BJ (cell line): ENCODE data around the gene HEG1. TPM values are rescaled to one million over a fixed set of nuclear protein-coding genes. Genes with fewer than 3 reads are reported as not detected.
"Not testable (repeated sequence)": the region's sequence is repeated elsewhere in the genome, so short reads cannot be mapped to it uniquely, and the experiment has no call there.

Experiments used
- CTCF ChIA-PET: fragments of 350-600 bp; formaldehyde crosslinking; extraction: SDS; loops from one replicate; lab custom pipeline; 2021; ENCODE audit warnings: antibody characterized with exemption, inconsistent platforms; lab: Yijun Ruan, JAX
- POLR2A ChIA-PET: fragments of 300-600 bp; sonication (Branson Sonifier 250); formaldehyde crosslinking; extraction: SDS; loops from one replicate; lab custom pipeline; 2021; ENCODE audit warnings: antibody characterized with exemption; lab: Charles Lee
- DNase-seq: peaks from one replicate; pipeline ENCODE4 v3.0.0-alpha.2; 2011; ENCODE audit warnings: low read depth
- H3K27me3 ChIP-seq: 2 replicates; pipeline ENCODE4 v1.6.0; 2011; ENCODE audit warnings: low read length; ENCODE audit not compliant: control insufficient read depth, insufficient read depth
- H3K36me3 ChIP-seq: 2 replicates; pipeline ENCODE4 v1.5.1; 2011; ENCODE audit warnings: low read length; ENCODE audit not compliant: control insufficient read depth, insufficient read depth
- H3K4me3 ChIP-seq: 2 replicates; pipeline ENCODE4 v1.5.1; 2011; ENCODE audit warnings: low read depth, mild to moderate bottlenecking, control low read depth, low read length
- CTCF ChIP-seq: IDR thresholded peaks from 2 replicates; pipeline ENCODE4 v1.5.1; 2011; ENCODE audit warnings: low read depth, mild to moderate bottlenecking, control low read depth, inconsistent platforms, low read length, moderate library complexity; ENCODE audit not compliant: insufficient read depth
- polyA plus RNA-seq: library from polyadenylated mRNA; depleted of rRNA; stranded (reverse); fragments of >200 nt; gene quantifications from 2 replicates; pipeline ENCODE4 v1.2.3, GENCODE V29; 2011

HEG1 gene
- polyA plus RNA-seq, 1 experiment: 94.7 TPM

GRCh38 chr3:124964387-124964786, 91.4 kb downstream of the HEG1 start:
- ChIA-PET POLR2A (no interaction called here), CTCF (no interaction called here)
- no peak overlapping the region for H3K4me3 ChIP-seq
- H3K36me3 ChIP-seq: peaks cover 9% of the 10 kb centered on the region
- no peaks in the 10 kb centered on the region for H3K27me3 ChIP-seq
- no peak for TF ChIP-seq CTCF
- no peak for DNase-seq

GRCh38 chr3:124963755-124964154, 92.0 kb downstream of the HEG1 start:
- CTCF ChIA-PET: no interaction called here
- no peak for TF ChIP-seq CTCF
- peaks cover 8% of the 10 kb centered on the region for H3K36me3 ChIP-seq
- H3K4me3 ChIP-seq: no peak overlapping the region
- POLR2A ChIA-PET: no interaction called here
- no peaks in the 10 kb centered on the region for H3K27me3 ChIP-seq
- DNase-seq: no peak

- no peak for DNase-seq
- Histone ChIP-seq H3K36me3 (no peaks in the 10 kb centered on the region), H3K27me3 (no peaks in the 10 kb centered on the region), H3K4me3 (no peak overlapping the region)
- CTCF ChIA-PET: interaction anchor here (1.2 kb wide), 1 partner anchor 34 kb away, joined by 5 read pairs; no protein-coding TSS in a partner anchor
- TF ChIP-seq CTCF: no peak
- POLR2A ChIA-PET: no interaction called here
Measured at GRCh38 chr3:124962403-124962940, 93.3 kb downstream of the HEG1 start.

DNA sequence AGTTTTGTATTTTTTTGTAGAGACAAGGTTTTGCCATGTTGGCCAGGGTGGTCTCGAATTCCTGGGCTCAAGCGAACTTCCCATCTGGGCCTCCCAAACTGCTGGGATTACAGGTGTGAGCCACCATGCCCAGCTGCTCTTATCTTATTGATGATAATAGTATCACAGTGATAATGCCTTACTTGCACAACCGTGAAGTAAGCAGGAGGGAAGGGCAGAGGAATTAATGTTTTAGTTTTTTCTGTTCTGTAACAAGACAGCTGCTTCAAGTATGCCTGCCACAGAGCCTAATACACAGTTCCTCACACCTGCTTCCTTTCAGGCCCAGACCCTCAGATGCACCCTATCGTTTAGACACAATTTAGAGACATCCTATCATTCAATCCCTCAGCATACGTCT, 95.1 kb downstream of the HEG1 start:
- POLR2A ChIA-PET: no interaction called here
- no peak for TF ChIP-seq CTCF
- Histone ChIP-seq H3K27me3 (no peaks in the 10 kb centered on the region), H3K36me3 (no peaks in the 10 kb centered on the region), H3K4me3 (no peak overlapping the region)
- DNase-seq: no peak
- CTCF ChIA-PET: interaction anchor here (1.3 to 1.4 kb wide), 2 partner anchors 8 to 10 kb away, joined by 4 read pairs; no protein-coding TSS in a partner anchor

DNA sequence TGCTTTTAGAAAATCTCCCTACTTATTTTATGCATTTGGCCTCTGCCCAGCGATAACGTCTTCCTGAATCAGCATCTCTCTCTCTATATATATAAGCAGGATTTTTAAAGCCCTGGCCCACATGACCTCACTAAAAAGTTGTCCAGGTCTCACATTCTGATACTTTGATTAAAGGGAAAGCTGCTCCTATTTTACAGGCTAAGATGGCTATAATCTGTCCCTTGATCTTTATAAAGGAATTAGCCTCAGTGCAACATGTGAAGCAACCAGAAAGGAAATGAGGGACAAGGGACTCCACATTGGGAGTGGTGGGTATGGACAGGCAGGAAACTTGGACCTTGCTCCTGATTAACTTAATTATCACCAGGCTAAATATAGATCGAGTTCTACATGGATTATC, 95.7 kb downstream of the HEG1 start:
- Histone ChIP-seq H3K27me3 (no peaks in the 10 kb centered on the region), H3K4me3 (no peak overlapping the region), H3K36me3 (no peaks in the 10 kb centered on the region)
- TF ChIP-seq CTCF: no peak
- ChIA-PET CTCF (interaction anchor here (0.7 to 1.4 kb wide), 3 partner anchors 8 to 18 kb away, joined by 3 to 4 read pairs (median 4); no protein-coding TSS in a partner anchor), POLR2A (interaction anchor here (0.6 kb wide), 1 partner anchor 188 kb away, joined by 4 read pairs; no protein-coding TSS in a partner anchor)
- no peak for DNase-seq

DNA sequence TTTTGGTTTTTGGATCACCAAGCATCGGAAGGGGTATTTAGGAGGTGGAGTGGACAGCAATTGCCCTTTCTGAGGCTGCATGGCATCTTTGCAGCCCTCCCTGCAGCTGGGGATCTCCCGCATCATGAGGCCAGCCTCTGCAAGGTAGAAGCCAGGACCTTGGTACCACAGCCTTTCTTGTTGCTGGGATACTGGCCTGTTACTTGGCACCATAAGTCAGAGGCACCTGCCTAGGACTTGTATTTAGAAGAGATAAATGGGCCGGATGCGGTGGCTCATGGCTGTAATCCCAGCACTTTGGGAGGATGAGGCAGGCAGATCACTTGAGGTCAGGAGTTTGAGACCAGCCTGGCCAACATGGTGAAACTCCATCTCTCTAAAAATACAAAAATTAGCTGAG, 97.8 kb downstream of the HEG1 start:
- POLR2A ChIA-PET: not testable (repeated sequence)

More for the DNA sequence above, 97.8 kb downstream of the HEG1 start:
- H3K36me3 ChIP-seq, DNase-seq, H3K27me3 ChIP-seq, H3K4me3 ChIP-seq, CTCF ChIA-PET: not testable (repeated sequence)
